Fibroblast of peridontal ligament (primary cell): ENCODE results near the gene LEUTX.
"Not testable (repeated sequence)": the region's sequence is repeated elsewhere in the genome, so short reads cannot be mapped to it uniquely, and the experiment has no call there.

ENCODE experiments used
- DNase-seq: peaks from one replicate; pipeline ENCODE4 v3.0.0-alpha.2; 2010; ENCODE audit errors: extremely low read depth

LEUTX gene, protein sequence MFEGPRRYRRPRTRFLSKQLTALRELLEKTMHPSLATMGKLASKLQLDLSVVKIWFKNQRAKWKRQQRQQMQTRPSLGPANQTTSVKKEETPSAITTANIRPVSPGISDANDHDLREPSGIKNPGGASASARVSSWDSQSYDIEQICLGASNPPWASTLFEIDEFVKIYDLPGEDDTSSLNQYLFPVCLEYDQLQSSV

DNA sequence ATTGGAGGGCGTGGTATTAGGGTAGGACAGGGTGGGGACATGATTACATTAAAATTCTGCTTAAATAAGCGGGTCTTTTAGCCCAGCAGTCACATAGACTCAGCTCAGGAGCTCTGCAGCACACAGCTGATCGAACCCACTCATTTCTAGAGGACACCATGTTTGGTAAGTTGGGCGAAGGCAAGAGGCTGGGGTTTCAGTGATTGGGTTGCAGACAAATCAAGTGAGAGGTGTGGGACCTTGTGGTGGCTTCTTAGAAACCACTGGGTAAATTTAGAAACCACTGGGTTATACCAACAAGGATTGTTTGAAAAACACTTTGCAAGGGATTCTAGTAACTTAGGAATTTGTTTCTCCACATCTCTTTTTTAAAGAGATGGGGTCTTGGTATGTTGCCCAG, at the start of gene LEUTX:
TSS of gene LEUTX (plus strand) at position 92 of the 400 bp plus-strand sequence. CDS start at position 159, 67 bp downstream.
- DNase-seq = no peak

DNA sequence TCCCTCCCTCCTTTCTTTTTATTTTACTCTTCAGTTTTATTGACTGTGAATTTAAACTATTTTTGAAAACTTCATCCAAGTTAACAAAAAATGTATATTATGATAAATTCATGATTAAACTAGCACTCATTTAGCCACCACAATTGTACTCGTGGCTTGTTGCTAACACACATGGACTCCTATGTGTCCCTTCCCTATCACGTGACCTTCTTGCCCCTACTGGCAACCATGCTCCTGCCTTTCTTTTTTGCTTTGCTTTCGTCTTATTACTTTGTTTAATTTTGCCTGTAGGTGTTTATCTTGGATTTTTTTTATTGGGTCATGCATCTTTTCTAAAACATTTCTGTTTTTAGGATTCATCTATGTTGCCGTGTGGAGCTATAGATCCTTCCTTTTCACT, 49.1 kb upstream of the LEUTX start:
- no peak for DNase-seq

DNA sequence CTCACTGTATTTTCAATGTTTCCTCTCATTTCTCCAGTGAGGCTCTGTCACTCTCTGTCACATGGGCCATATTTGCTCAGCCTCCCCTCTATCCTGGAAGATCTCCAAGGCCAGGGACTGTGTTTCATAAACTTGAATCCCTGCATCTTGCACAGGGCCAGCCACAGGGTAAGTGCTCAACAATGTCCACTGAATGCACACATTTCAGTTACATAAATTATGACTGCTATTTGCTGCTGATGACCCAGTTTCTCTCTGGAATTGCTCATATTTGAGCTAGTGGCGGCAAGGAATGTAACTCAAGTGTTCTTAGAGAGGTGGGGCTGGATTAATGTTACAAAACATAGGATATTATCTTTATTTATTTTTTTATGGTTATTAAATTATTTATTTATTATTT, 47.0 kb upstream of the LEUTX start:
- DNase-seq = no peak

DNA sequence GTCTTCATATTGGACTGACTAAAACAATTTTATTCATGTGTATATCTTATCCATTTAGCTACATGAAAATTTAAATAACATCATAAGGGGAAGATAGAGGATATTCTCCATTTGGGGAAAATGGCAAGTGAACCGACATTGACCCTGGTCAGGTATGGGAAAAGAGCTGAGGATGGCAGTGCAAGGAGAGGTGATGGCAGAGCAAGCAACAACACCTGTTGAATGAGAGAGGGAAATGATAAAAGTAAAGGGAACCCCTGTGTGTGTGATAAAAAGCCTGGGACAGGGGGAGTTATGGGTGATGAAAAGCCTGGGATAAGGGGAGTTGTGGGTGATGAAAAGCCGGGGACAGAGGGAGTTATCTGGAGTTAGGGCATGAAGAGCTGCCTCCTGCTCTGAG, 44.8 kb upstream of the LEUTX start:
- DNase-seq = no peak

DNA sequence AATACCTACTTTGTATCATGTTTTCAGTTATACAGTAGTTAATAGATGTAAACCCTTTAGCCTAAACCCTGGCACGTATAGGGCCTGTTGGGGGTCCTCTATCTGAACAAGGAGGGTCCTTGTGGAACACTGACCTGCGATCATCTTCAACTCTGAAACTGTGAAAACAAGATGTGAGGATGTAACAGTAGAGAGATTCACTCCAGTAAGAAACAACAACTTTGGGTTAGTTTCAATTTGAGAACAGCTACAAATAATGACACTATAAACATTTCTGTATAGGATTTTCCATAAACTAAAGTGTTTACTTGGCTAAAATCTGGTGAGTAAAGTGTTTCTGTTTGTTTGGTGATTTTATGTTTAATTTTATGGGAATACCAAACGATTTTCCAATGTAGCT, 43.0 kb upstream of the LEUTX start:
- no peak for DNase-seq

DNA sequence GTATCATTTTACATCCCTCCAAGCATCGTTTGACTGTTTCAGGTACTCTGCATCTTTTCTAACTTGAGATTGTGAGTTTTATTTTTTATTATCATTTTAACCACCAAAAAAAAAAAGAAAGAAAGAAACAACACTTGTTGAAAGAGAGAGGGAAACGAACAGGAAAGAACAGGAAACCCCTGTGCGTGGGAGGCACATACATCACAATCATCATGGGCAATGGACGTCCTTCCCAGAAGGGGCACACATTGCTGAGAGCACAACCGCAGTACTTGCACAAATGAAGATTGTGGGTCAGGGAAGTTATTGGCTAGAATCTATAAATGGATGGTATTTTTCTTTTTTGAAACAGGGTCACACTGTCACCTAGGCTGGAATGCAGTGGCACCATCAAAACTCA, 42.6 kb upstream of the LEUTX start:
- no peak for DNase-seq

DNA sequence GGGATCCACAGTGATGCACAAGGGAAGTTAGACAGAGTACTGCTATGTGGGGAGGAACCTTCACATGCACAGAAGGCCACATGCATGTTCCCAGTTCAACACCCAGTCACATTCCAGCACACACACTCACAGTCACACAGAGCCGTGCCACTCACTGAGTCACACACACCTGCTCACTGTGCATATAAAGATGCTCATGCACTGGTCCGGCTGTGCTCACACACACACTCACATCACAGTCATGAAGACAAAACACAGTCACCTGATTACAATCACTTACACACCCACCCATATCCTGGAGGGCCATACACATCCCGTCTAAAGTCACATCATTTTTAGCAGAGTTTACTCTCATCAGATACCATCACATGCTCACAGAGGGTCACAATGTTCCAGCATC, 41.3 kb upstream of the LEUTX start:
- no peak for DNase-seq

DNA sequence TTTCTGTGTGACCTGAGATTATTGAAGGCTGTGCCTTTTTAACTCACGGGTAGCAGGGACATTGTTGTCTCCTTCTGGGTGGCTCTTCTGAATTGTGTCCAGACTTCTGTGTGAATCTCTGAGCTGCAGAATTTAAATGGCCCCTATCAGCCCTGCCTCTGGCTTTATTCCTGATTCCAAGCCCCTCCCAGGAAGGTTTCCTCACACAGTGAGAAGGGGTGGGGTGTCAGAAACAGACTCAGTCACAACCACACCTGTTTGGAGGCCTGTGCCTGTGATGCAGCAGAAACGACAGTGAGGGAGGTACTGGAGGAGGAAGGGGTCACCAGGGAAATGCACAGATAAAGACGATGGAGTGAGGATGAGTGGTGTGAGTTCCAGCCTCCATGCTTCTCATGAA, 40.8 kb upstream of the LEUTX start, which contains the start of gene CLC:
TSS of gene CLC (minus strand) at position 139 of the 400 bp plus-strand sequence. CDS start at position 62, 77 bp downstream.
- no peak for DNase-seq

DNA sequence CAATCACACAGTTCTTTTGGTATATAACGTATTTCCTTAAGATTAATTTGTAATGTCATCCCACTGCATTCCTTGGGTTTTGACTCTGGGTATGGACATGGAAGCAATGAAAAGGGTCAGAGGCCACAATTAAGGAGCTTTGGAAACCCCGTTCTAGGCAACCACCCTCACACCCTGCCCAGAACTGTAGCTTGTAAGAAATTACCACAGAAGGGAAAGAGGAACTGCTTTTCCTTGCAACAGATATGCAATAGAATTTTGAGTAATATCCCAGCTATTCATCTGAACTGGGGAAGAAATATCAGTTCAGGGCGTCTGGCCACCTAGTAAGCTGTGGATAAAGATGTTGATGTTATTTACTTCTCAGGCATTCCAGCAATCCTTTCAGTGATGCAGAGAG, 39.8 kb upstream of the LEUTX start:
- DNase-seq = no peak

DNA sequence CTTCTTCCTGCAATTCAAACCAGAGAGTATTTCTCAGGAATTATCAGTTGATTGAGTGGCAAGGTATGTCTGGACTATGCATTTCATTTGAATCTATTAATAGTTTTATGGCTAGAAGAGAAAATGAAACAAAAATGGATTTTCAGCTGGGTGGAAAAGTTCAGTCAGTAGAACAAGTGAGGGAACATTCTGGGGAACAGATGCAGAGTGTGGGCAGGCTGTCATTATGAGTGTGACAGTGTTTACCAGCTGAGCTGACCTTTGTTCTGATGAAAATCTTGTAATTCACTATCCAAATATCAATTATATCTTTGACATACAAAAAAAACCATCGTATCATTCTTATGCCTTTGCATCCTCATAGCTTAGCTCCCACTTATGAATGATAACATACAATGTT, 38.3 kb upstream of the LEUTX start:
- no peak for DNase-seq

DNA sequence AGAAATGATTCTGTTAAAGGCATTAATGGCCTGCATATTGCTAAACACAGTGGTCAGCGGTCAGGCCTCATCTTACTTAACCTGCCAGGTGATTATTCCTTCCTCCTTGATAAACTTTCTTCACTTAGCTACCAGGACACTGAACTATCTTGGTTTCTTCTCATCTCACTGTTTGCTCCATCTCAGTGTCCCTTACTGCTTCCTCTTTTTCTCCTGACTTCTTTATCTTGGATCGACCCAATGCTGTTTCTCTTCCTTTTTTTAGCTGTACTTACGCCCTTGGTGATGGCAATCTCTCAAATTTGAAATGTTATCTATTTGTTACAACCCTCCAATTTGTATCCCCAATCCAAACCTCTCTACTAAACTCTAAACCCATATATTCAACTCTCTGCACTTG, 33.0 kb upstream of the LEUTX start:
- DNase-seq = no peak

DNA sequence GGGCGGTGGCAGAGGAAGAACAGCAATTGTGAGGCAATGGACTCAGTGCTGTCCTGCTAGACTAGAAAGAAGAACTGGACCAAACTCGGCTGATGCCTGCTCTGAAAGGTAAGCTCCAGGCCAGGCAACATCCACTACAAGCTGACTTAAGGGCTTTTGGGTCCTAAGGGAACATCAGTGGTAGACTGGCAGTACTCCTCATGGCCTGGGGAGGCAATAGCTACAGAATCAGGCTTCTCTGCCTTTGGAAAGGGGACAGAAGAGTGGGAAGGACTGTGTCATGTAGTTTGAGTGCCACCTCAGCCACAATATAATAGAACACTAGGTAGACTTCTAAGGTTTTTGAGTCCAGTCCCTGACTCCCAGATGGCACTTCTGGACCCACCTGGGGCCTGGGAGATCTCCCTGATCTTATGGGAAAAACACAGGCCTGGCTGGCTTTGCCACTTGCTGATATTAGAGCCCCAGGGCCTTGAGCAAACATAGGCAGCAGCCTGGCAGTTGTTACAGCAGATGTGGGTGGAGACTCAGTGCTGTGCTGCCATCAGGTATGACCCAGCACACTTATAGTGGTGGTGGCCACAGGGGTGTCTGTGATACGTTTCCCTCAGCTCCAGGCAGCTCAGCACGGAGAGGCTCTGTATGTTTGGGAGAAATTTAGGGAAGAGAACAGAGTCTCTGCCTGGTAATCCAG, 31.7 kb upstream of the LEUTX start:
- DNase-seq = no peak

DNA sequence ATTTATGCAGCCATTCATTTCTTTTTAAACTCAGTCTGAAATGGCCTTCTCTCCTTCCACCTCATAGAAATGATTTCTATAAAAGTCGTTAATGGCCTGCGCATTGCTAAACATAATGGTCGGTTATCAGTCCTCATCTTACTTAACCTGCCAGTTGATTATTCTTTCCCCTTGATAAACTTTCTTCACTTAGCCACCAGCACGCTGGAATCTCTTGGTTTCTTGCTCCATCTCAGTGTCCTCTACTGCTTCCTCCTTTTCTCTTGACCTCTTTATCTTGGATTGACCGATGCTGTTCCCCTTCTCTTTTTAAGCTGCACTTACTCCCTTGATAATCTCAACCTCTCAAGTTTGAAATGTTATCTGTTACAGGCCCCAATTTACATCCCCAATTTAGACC, 28.7 kb upstream of the LEUTX start:
- no peak for DNase-seq

DNA sequence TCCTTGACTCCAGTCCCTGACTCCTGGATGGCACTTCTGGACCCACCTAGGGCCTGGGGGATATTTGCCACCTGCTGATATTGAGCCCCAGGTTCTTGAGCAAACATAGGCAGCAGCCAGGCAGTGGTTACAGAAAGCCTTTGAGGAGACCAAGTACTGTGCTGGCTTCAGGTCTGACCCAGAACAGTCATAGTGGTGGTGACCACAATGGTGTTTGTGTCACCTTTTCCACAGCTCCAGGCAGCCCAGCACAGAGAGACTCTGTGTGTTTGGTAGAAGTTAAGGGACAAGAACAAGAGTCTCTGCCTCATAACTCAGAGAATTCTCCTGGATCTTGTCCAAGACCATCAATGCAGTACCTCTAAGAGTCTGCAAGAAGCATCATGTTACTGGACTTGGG, 26.3 kb upstream of the LEUTX start:
- no peak for DNase-seq

DNA sequence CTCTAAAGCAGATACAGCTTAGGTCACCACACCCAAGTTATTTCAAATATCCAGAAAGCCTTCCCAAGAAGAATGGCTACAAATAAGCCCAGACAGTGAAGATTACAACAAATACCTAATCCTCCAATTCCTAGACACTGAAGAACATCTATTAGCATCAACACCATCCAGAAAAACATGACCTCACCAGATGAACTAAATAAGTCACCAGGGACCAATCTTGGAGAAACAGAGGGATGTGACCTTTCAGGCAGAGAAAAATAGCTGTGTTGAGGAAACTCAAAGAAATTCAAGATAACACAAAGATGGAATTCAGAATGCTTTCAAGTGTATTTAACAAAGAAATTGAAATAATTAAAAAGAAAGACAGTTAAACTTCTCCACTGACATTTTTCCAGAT, 25.9 kb upstream of the LEUTX start:
- no peak for DNase-seq

DNA sequence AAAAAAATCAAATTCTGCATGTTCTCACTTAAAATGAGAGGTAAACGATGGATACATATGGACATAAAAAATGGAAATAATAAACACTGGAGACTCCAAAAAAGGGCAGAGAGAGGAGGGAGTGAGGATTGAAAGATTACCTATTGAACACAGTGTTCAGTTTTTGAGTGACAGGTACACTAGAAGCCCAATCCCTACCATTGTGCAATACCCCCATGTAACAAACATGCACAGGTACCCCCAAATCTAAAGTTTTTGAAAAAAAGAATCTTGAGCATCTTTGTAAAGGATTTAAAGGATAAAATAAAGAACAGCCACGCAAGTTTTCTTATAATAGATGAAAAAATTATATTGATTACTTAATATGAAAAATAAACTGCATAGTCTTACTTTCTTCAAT, 24.1 kb upstream of the LEUTX start:
- no peak for DNase-seq

DNA sequence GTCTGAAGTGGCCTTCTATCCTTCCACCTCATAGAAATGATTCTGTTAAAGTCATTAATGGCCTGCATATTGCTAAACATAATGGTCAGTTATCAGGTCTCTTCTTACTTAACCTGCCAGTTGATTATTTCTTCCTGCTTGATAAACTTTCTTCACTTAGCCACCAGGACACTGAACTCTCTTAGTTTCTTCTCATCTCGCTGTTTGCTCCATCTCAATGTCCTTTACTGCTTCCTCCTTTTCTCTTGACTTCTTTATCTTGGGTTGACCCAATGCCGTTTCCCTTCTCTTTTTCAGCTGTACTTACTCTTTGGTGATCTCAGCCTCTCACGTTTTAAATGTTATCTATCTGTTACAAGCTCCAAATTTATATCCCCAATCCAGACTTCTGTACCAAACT, 23.7 kb upstream of the LEUTX start:
- no peak for DNase-seq

DNA sequence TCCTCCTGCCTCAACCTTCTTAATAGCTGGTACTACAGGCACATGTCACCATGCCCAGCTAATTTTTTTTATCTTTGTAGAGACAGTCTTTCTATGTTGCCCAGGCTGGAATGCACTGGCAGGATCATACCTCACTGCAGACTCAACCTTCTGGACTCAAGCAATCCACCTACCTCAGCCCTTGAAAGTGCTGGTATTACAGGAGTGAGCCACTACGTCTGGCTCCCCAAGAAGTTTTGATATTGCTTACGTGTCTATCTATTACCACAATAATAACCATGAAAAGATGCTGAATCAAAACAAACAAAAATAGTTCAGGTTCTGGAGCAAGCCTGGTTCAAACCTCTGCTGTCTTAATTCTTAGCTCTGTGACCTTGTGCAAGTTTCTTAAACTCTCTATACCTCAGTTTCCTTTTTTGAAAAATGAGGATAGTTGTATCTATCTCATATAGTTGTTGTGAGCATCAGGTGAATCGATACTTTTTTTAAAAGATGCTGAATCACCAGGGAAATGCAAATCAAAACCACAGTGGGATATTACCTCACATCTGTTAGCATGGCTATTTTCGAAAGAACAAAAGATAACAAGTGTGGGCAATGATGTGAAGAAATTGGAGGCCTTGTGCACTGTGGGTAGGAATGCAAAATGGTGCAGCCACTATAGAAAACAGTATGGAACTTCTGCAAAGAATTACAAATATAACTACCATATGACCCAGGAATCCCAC, 19.0 kb upstream of the LEUTX start:
- DNase-seq = no peak

DNA sequence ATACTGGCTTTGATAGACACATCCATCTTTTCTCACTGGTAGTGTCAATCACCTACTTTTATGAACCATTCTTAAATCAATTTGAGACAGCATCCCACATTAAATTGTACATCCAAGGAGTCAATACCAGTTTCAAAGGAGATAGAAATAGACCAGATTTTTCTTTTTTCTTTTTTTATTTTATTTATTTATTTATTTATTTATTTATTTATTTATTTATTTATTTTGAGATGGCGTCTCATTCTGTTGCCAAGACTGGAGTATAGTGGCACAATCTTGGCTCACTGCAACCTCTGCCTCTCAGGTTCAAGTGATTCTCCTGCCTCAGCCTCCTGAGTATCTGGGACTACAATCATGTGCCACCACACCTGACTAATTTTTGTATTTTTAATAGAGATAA, 16.8 kb upstream of the LEUTX start:
- not testable (repeated sequence) for DNase-seq

DNA sequence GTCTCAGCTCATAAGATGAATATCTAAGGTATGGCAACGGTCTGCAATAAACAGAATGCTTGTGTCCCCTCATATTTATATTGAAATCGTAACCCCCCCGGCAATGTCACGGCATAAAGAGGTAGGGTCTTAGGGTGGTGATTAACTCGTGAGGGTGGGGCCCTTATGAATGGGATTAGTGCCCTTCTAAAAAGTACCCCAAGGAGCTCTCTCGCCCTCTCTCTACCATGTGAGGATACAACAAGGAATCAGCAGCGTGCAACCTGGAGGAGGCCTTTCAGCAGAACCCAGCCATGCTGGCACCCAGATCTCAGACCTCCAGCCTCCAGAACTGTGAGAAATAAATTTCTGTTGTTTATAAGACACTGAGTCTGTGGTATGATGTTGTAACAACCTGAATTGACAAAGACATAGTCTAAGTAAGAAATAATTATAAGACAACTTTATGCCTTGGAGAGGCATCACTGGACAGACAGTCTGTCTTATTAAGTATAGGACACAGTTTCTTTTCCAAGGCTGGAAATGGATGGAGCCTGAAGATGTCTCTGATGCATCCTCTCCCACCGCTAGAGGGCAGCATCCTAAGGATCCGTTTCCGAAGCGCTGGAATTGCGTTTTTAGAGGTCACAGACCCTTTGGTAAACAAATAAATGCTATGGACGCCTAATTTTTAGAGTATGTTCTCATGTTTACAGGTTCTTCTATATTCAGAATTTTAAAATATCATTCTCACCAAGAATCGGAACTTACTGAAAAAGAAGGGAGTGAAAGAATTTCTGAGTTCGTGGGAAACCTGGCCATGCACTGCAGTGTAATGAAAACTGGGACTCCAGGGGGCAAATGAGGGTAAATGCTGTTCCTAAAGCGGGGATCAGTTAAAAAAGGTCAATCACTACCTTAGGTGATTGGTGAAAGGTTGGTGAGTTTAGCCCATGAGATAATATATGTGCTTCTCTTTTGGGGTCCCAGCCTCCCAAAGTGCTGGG, 13.3 kb upstream of the LEUTX start:
- peak; percentile 63 for DNase-seq

DNA sequence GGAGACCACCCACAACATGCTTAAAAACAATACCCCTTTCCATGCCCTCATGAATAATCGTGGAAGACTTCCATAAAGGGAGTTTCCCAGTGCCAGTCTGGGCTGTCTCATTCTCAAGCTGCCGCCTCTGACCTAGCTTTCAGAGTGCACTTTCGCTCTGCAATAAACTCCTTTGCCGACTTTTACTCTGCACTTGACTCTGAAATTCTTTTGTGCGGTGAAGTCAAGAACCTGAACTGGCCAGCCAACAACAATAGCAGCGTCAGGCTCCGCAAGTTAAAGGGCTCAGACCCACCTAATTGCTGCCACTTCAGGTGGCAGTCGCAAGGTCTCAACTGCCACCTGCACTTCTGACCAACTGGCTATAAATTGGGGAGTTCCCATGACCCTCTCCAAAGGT, 10.3 kb upstream of the LEUTX start:
- DNase-seq = no peak

DNA sequence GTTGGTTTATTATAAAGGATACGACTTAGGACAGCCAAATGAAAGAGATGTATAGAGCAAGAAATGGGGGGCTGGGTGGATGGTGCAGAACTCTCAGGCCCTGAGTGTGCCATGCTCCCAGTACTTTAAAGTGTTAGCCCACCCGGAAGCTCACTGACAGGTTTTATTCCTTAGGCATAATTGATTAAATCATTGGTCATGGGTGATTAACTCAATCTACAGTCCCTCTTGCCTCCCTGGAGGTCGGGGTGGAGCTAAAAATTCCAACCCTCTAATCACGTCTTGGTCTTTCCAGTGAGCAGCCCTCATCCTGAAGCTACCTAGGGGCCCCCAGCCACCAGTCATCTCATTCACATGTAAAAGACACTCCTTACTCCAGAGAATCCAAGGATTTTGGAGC, 9.9 kb upstream of the LEUTX start:
- DNase-seq = no peak
